ENCODE results near the gene ANKFY1.

ANKFY1 gene

DNA sequence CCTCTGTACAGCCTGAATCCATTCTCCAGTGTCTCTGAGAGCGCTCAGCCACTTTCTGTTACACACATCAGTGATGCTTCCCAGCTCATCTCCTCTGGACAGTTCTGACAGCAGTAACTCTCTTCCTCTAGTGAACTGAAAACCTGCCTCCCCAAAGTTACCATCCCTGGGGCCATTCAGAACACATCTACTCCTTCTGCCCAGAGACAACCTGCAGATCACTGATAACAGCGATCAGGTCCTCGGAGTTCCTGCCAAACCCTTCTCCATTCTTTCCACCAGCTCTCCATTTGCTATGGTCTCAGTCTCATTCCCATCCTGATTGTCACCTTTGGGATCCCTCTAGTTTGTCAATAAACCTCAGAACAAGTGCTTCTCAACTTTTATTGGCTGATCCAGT, 128.3 kb downstream of the ANKFY1 start:
- Histone ChIP-seq H2AK5ac (ENCODE audit: low read length) (no peak overlapping the region), H3K4me1 (ENCODE audit: control insufficient read depth, low read depth, low read length) (no peaks in the 10 kb centered on the region), H3K18ac (ENCODE audit: low read length) (no peak overlapping the region), H3K4ac (ENCODE audit: low read depth, low read length) (no peak overlapping the region), H2BK5ac (ENCODE audit: low read length) (no peak overlapping the region), H3K23ac (ENCODE audit: low read length) (no peak overlapping the region), H4K8ac (ENCODE audit: low read depth, low read length) (no peak overlapping the region), H3K4me3 (ENCODE audit: low read length) (no peak overlapping the region), H2BK120ac (ENCODE audit: low read depth, low read length) (no peak overlapping the region), H3K79me2 (ENCODE audit: control insufficient read depth, insufficient read depth, low read length) (peaks cover 11% of the 10 kb centered on the region), H2BK15ac (replicated peaks; ENCODE audit: low read depth) (no peak overlapping the region), H4K5ac (ENCODE audit: low read length) (no peak overlapping the region), H3K27me3 (ENCODE audit: insufficient read depth, low read length, poor library complexity) (no peaks in the 10 kb centered on the region), H3K27ac (ENCODE audit: low read depth, low read length) (no peak overlapping the region), H3K36me3 (ENCODE audit: control insufficient read depth, insufficient read depth, low read length) (no peaks in the 10 kb centered on the region), H3K4me2 (ENCODE audit: low read length) (no peak overlapping the region), H3K9ac (ENCODE audit: low read length) (no peak overlapping the region), H3K79me1 (ENCODE audit: low read length) (peaks cover 23% of the 10 kb centered on the region), H3K56ac (ENCODE audit: low read length) (no peak overlapping the region)
- no peak for DNase-seq
- no CpG with 5 or more reads among the region's 3 CpGs for WGBS (ENCODE audit: extremely low coverage, insufficient coverage, low lambda C conversion rate)

GRCh38 chr17:4134721-4135120, 129.1 kb downstream of the ANKFY1 start:
- Histone ChIP-seq H3K4me1 (ENCODE audit: control insufficient read depth, low read depth, low read length) (no peaks in the 10 kb centered on the region), H2BK15ac (replicated peaks; ENCODE audit: low read depth) (no peak overlapping the region), H3K56ac (ENCODE audit: low read length) (no peak overlapping the region), H3K4me2 (ENCODE audit: low read length) (no peak overlapping the region), H3K4ac (ENCODE audit: low read depth, low read length) (no peak overlapping the region), H3K36me3 (ENCODE audit: control insufficient read depth, insufficient read depth, low read length) (no peaks in the 10 kb centered on the region), H3K79me1 (ENCODE audit: low read length) (peaks cover 19% of the 10 kb centered on the region), H4K5ac (ENCODE audit: low read length) (no peak overlapping the region), H4K8ac (ENCODE audit: low read depth, low read length) (no peak overlapping the region), H3K27me3 (ENCODE audit: insufficient read depth, low read length, poor library complexity) (no peaks in the 10 kb centered on the region), H3K9ac (ENCODE audit: low read length) (no peak overlapping the region), H3K23ac (ENCODE audit: low read length) (no peak overlapping the region), H3K4me3 (ENCODE audit: low read length) (no peak overlapping the region), H3K27ac (ENCODE audit: low read depth, low read length) (no peak overlapping the region), H2AK5ac (ENCODE audit: low read length) (no peak overlapping the region), H3K18ac (ENCODE audit: low read length) (no peak overlapping the region), H2BK5ac (ENCODE audit: low read length) (no peak overlapping the region), H2BK120ac (ENCODE audit: low read depth, low read length) (no peak overlapping the region), H3K79me2 (ENCODE audit: control insufficient read depth, insufficient read depth, low read length) (peaks cover 11% of the 10 kb centered on the region)
- no CpG with 5 or more reads among the region's 3 CpGs for WGBS (ENCODE audit: extremely low coverage, insufficient coverage, low lambda C conversion rate)
- DNase-seq, result no peak

GRCh38 chr17:4130715-4131114, 133.1 kb downstream of the ANKFY1 start:
- Histone ChIP-seq H3K56ac (ENCODE audit: low read length) (no peak overlapping the region), H3K23ac (ENCODE audit: low read length) (no peak overlapping the region)

GRCh38 chr17:4127555-4127954, 136.2 kb downstream of the ANKFY1 start:
- Histone ChIP-seq H3K56ac (ENCODE audit: low read length) (no peak overlapping the region), H4K8ac (ENCODE audit: low read depth, low read length) (no peak overlapping the region), H2BK15ac (replicated peaks; ENCODE audit: low read depth) (no peak overlapping the region), H2AK5ac (ENCODE audit: low read length) (no peak overlapping the region), H3K79me2 (ENCODE audit: control insufficient read depth, insufficient read depth, low read length) (no peaks in the 10 kb centered on the region), H2BK120ac (ENCODE audit: low read depth, low read length) (no peak overlapping the region), H2BK5ac (ENCODE audit: low read length) (no peak overlapping the region), H3K4me1 (ENCODE audit: control insufficient read depth, low read depth, low read length) (peaks cover 2% of the 10 kb centered on the region), H3K9ac (ENCODE audit: low read length) (no peak overlapping the region), H4K5ac (ENCODE audit: low read length) (no peak overlapping the region), H3K79me1 (ENCODE audit: low read length) (peaks cover 8% of the 10 kb centered on the region), H3K27me3 (ENCODE audit: insufficient read depth, low read length, poor library complexity) (no peaks in the 10 kb centered on the region), H3K18ac (ENCODE audit: low read length) (no peak overlapping the region), H3K36me3 (ENCODE audit: control insufficient read depth, insufficient read depth, low read length) (peaks cover 2% of the 10 kb centered on the region), H3K27ac (ENCODE audit: low read depth, low read length) (no peak overlapping the region), H3K4me3 (ENCODE audit: low read length) (no peak overlapping the region), H3K4me2 (ENCODE audit: low read length) (no peak overlapping the region), H3K23ac (ENCODE audit: low read length) (no peak overlapping the region), H3K4ac (ENCODE audit: low read depth, low read length) (no peak overlapping the region)
- WGBS (ENCODE audit: extremely low coverage, insufficient coverage, low lambda C conversion rate), result no CpG with 5 or more reads among the region's 6 CpGs
- DNase-seq, result no peak

More at GRCh38 chr17:4130715-4131114, 133.1 kb downstream of the ANKFY1 start:
- Histone ChIP-seq H3K18ac (ENCODE audit: low read length) (no peak overlapping the region), H3K4me3 (ENCODE audit: low read length) (no peak overlapping the region), H2BK120ac (ENCODE audit: low read depth, low read length) (no peak overlapping the region), H3K36me3 (ENCODE audit: control insufficient read depth, insufficient read depth, low read length) (no peaks in the 10 kb centered on the region), H3K79me1 (ENCODE audit: low read length) (peaks cover 10% of the 10 kb centered on the region), H4K8ac (ENCODE audit: low read depth, low read length) (no peak overlapping the region), H3K4me2 (ENCODE audit: low read length) (no peak overlapping the region), H3K79me2 (ENCODE audit: control insufficient read depth, insufficient read depth, low read length) (peaks cover 2% of the 10 kb centered on the region), H2BK5ac (ENCODE audit: low read length) (no peak overlapping the region), H3K4me1 (ENCODE audit: control insufficient read depth, low read depth, low read length) (no peaks in the 10 kb centered on the region), H3K27me3 (ENCODE audit: insufficient read depth, low read length, poor library complexity) (no peaks in the 10 kb centered on the region), H3K27ac (ENCODE audit: low read depth, low read length) (no peak overlapping the region), H2AK5ac (ENCODE audit: low read length) (no peak overlapping the region), H3K9ac (ENCODE audit: low read length) (no peak overlapping the region), H3K4ac (ENCODE audit: low read depth, low read length) (no peak overlapping the region), H4K5ac (ENCODE audit: low read length) (no peak overlapping the region), H2BK15ac (replicated peaks; ENCODE audit: low read depth) (no peak overlapping the region)
- no CpG with 5 or more reads among the region's 7 CpGs for WGBS (ENCODE audit: extremely low coverage, insufficient coverage, low lambda C conversion rate)
- no peak for DNase-seq

GRCh38 chr17:4125552-4125951, 138.2 kb downstream of the ANKFY1 start:
- Histone ChIP-seq H2AK5ac (ENCODE audit: low read length) (no peak overlapping the region), H3K23ac (ENCODE audit: low read length) (no peak overlapping the region), H4K5ac (ENCODE audit: low read length) (no peak overlapping the region), H3K79me2 (ENCODE audit: control insufficient read depth, insufficient read depth, low read length) (no peaks in the 10 kb centered on the region), H3K4me3 (ENCODE audit: low read length) (no peak overlapping the region), H2BK120ac (ENCODE audit: low read depth, low read length) (no peak overlapping the region), H3K27ac (ENCODE audit: low read depth, low read length) (no peak overlapping the region), H2BK5ac (ENCODE audit: low read length) (no peak overlapping the region), H3K56ac (ENCODE audit: low read length) (no peak overlapping the region), H2BK15ac (replicated peaks; ENCODE audit: low read depth) (no peak overlapping the region), H3K79me1 (ENCODE audit: low read length) (peaks cover 5% of the 10 kb centered on the region), H4K8ac (ENCODE audit: low read depth, low read length) (no peak overlapping the region), H3K4me2 (ENCODE audit: low read length) (no peak overlapping the region), H3K9ac (ENCODE audit: low read length) (no peak overlapping the region), H3K4ac (ENCODE audit: low read depth, low read length) (no peak overlapping the region), H3K18ac (ENCODE audit: low read length) (no peak overlapping the region), H3K36me3 (ENCODE audit: control insufficient read depth, insufficient read depth, low read length) (peaks cover 4% of the 10 kb centered on the region), H3K27me3 (ENCODE audit: insufficient read depth, low read length, poor library complexity) (no peaks in the 10 kb centered on the region), H3K4me1 (ENCODE audit: control insufficient read depth, low read depth, low read length) (peaks cover 2% of the 10 kb centered on the region)
- WGBS (ENCODE audit: extremely low coverage, insufficient coverage, low lambda C conversion rate), result no CpG with 5 or more reads among the region's 1 CpG
- no peak for DNase-seq

GRCh38 chr17:4124999-4125398, 138.8 kb downstream of the ANKFY1 start:
- Histone ChIP-seq H3K27me3 (ENCODE audit: insufficient read depth, low read length, poor library complexity) (no peaks in the 10 kb centered on the region), H3K27ac (ENCODE audit: low read depth, low read length) (no peak overlapping the region), H3K4me3 (ENCODE audit: low read length) (no peak overlapping the region)

More at GRCh38 chr17:4124999-4125398, 138.8 kb downstream of the ANKFY1 start:
- no peak overlapping the region for H3K18ac ChIP-seq (ENCODE audit: low read length)
- no peak overlapping the region for H4K8ac ChIP-seq (ENCODE audit: low read depth, low read length)
- H3K56ac ChIP-seq (ENCODE audit: low read length), result no peak overlapping the region
- H3K23ac ChIP-seq (ENCODE audit: low read length), result no peak overlapping the region
- H2BK5ac ChIP-seq (ENCODE audit: low read length), result no peak overlapping the region
- no peak overlapping the region for H2BK15ac ChIP-seq (replicated peaks; ENCODE audit: low read depth)
- H4K5ac ChIP-seq (ENCODE audit: low read length), result no peak overlapping the region
- no peak overlapping the region for H3K4ac ChIP-seq (ENCODE audit: low read depth, low read length)
- peaks cover 4% of the 10 kb centered on the region for H3K36me3 ChIP-seq (ENCODE audit: control insufficient read depth, insufficient read depth, low read length)
- H3K79me2 ChIP-seq (ENCODE audit: control insufficient read depth, insufficient read depth, low read length), result no peaks in the 10 kb centered on the region
- peaks cover 2% of the 10 kb centered on the region for H3K4me1 ChIP-seq (ENCODE audit: control insufficient read depth, low read depth, low read length)
- H3K9ac ChIP-seq (ENCODE audit: low read length), result peak overlapping the region; percentile 13
- H3K79me1 ChIP-seq (ENCODE audit: low read length), result peaks cover 5% of the 10 kb centered on the region
- H3K4me2 ChIP-seq (ENCODE audit: low read length), result no peak overlapping the region
- no peak overlapping the region for H2AK5ac ChIP-seq (ENCODE audit: low read length)
- peak; percentile 82 for DNase-seq
- H2BK120ac ChIP-seq (ENCODE audit: low read depth, low read length), result no peak overlapping the region
- no CpG with 5 or more reads among the region's 2 CpGs for WGBS (ENCODE audit: extremely low coverage, insufficient coverage, low lambda C conversion rate)
